Measurements from ENCODE around the gene PDCD4.

The PDCD4 gene

DNA sequence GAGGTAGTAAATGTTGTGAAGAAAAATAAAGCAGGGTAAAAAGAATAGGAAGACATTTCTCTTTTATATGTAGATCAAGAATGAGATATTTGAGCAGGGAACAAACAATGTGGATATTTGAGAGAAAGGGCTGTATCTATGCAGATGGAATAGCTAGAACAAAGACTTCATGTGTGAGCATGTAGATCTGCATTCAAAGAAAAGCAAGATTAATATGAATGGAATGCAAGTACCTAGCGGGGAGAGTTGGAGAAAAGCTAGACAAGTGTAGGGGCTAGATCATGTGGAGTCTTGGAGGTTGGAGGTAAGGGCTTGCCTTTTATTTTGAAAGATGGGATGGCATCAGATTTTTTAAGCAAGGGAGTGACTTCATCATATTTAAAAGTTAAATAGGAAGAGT lies 74.8 kb downstream of the PDCD4 start:
- H3K4me1 ChIP-seq (ENCODE audit: control insufficient read depth, low read depth, low read length): no peaks in the 10 kb centered on the region
- H3K27ac ChIP-seq (ENCODE audit: low read length): no peak overlapping the region
- no peaks in the 10 kb centered on the region for H3K27me3 ChIP-seq (ENCODE audit: control insufficient read depth, insufficient read depth, low read length)
- no peaks in the 10 kb centered on the region for H3K9me3 ChIP-seq (ENCODE audit: control insufficient read depth, low read depth, low read length)
- no peak overlapping the region for H3K4me3 ChIP-seq (ENCODE audit: low read length)
- H3K36me3 ChIP-seq (ENCODE audit: control insufficient read depth, low read depth, low read length): no peaks in the 10 kb centered on the region
- H3K9ac ChIP-seq (ENCODE audit: low read length): no peak overlapping the region

DNA sequence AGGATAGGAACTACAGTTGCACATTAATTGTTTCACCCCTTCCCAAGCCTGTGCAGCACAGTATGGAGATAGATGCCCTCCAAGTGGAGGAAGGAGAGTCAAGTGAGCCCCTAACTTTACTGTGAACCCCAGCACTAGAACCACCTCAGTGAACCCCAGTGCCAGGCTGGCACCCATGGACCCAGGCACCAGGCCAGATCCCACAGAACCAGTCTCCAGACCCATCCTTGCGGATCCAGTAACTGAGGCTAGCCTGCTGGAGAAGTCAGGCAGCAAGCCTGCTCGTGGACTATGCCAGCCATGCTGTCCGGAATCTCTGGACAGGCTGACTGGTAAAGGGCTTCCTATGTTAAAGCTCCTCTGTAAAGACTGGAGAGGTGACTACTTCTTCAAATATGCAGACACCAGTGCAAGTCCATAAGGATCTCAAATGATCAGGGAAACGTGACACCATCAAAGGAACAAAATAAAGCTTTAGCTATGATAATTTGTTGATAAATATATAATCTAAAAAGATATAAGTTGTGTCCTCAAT lies 75.4 kb downstream of the PDCD4 start:
- H3K27me3 ChIP-seq (ENCODE audit: control insufficient read depth, insufficient read depth, low read length): no peaks in the 10 kb centered on the region
- no peaks in the 10 kb centered on the region for H3K4me1 ChIP-seq (ENCODE audit: control insufficient read depth, low read depth, low read length)
- no peak overlapping the region for H3K4me3 ChIP-seq (ENCODE audit: low read length)
- no peaks in the 10 kb centered on the region for H3K9me3 ChIP-seq (ENCODE audit: control insufficient read depth, low read depth, low read length)
- no peak overlapping the region for H3K9ac ChIP-seq (ENCODE audit: low read length)
- no peak overlapping the region for H3K27ac ChIP-seq (ENCODE audit: low read length)
- no peaks in the 10 kb centered on the region for H3K36me3 ChIP-seq (ENCODE audit: control insufficient read depth, low read depth, low read length)
